K562 (cell line): Measurements from ENCODE around the gene MED16. TPM values are rescaled to one million over a fixed set of nuclear protein-coding genes. Genes with fewer than 3 reads are reported as not detected.

Experiments
- CTBP1 ChIP-seq: fragments of 450-650 bp; IDR thresholded peaks from 2 replicates; pipeline ENCODE4 v1.6.1; 2016; ENCODE audit warnings: borderline replicate concordance
- EGR1 ChIP-seq: fragments of 450-650 bp; conservative IDR thresholded peaks from 2 replicates; pipeline ENCODE4 v1.6.1; 2017; ENCODE audit warnings: mild to moderate bottlenecking
- EP300 ChIP-seq: IDR thresholded peaks from 2 replicates; pipeline ENCODE4 v1.6.1; 2012; ENCODE audit warnings: low read length, improper control_type of control experiment
- HIVEP1 ChIP-seq: fragments of 250-450 bp; sonication (Bioruptor Pico); IDR thresholded peaks from 2 replicates; pipeline ENCODE4 v1.4.0; 2020; ENCODE audit warnings: mild to moderate bottlenecking
- HNRNPK ChIP-seq: fragments of 200-400 bp; formaldehyde crosslinking; IDR thresholded peaks from one replicate; pipeline ENCODE4 v1.6.1; 2018; ENCODE audit warnings: mild to moderate bottlenecking, low read depth, low read length; ENCODE audit not compliant: poor library complexity, severe bottlenecking
- MAZ ChIP-seq, 2 experiments: fragments of 450-650 bp in 1 of 2; sonication (generic) in 1 of 2; formaldehyde crosslinking; IDR thresholded peaks in 1 of 2; conservative IDR thresholded peaks in 1 of 2; 2 replicates each; pipeline versions ENCODE4 v1.4.0 to v1.5.0; 2020; ENCODE audit warnings: mild to moderate bottlenecking in 1 of 2, missing genetic modification reagents in 1 of 2
- PCBP1 ChIP-seq: fragments of 200-400 bp; formaldehyde crosslinking; IDR thresholded peaks from 2 replicates; pipeline ENCODE4 v1.6.1; 2018; ENCODE audit warnings: mild to moderate bottlenecking, low read depth, low read length; ENCODE audit not compliant: poor library complexity, severe bottlenecking
- PHB2 ChIP-seq: fragments of 450-650 bp; IDR thresholded peaks from 2 replicates; pipeline ENCODE4 v1.6.1; 2017; ENCODE audit warnings: low read depth
- POLR3A ChIP-seq: IDR thresholded peaks from 2 replicates; pipeline ENCODE4 v1.6.1; 2011; ENCODE audit warnings: borderline replicate concordance, mild to moderate bottlenecking, moderate library complexity; ENCODE audit not compliant: insufficient read length, insufficient read depth; ENCODE audit errors: extremely low read depth
- SP1 ChIP-seq: sonication (generic); formaldehyde crosslinking; IDR thresholded peaks from 2 replicates; pipeline ENCODE4 v1.8.1; 2022; ENCODE audit warnings: mild to moderate bottlenecking, missing genetic modification reagents
- TBP ChIP-seq: optimal IDR thresholded peaks from 2 replicates; pipeline ENCODE3; 2011; ENCODE audit warnings: low read depth, low read length, improper control_type of control experiment
- TCF3 ChIP-seq: sonication (generic); formaldehyde crosslinking; IDR thresholded peaks from 2 replicates; pipeline ENCODE4 v1.4.0; 2020; ENCODE audit warnings: mild to moderate bottlenecking, missing genetic modification reagents
- TRIM28 ChIP-seq: fragments of 450-650 bp; IDR thresholded peaks from 2 replicates; pipeline ENCODE4 v1.6.1; 2017
- XRCC4 ChIP-seq: IDR thresholded peaks from one replicate; pipeline ENCODE4 v1.6.1; 2011; ENCODE audit not compliant: insufficient read depth, insufficient read length; ENCODE audit errors: extremely low read depth
- ZNF696 ChIP-seq: fragments of 250-450 bp; sonication (Bioruptor Pico); conservative IDR thresholded peaks from 2 replicates; pipeline ENCODE4 v1.4.0; 2020; ENCODE audit warnings: mild to moderate bottlenecking, moderate library complexity
- ZNF699 ChIP-seq: fragments of 250-450 bp; sonication (Bioruptor Pico); IDR thresholded peaks from 2 replicates; pipeline ENCODE4 v1.8.0; 2021; ENCODE audit warnings: mild to moderate bottlenecking, moderate library complexity; ENCODE audit not compliant: insufficient replicate concordance
- polyA plus RNA-seq, 8 experiments: library from polyadenylated mRNA; depleted of rRNA in 4 of 8; stranded (reverse) in 5 of 8; unstranded in 3 of 8; fragments of >200 nt; fragmentation: Nextera tagmentation in 2 of 8; fragmentation: Illumina TruSeq in 1 of 8; extraction: Ambion mirVana in 2 of 8; extraction: Trizol in 1 of 8; gene quantifications; 2 replicates each; pipeline versions ENCODE4 v1.2.1 to v1.2.3, GENCODE V29; 2011 to 2014; ENCODE audit warnings: inconsistent platforms in 1 of 8, missing spikeins in 1 of 8
- total RNA-seq, 7 experiments: library from RNA; depleted of rRNA in 6 of 7; stranded (reverse); fragments of >200 nt in 6 of 7; fragmentation: Illumina TruSeq in 2 of 7; extraction: Trizol in 2 of 7; gene quantifications; 2 replicates each; pipeline versions ENCODE4 v1.2.1 to v1.2.3, GENCODE V29; 2011 to 2021; ENCODE audit warnings: low replicate concordance in 1 of 7
- TF ChIP-seq, protein P1 (sequence below): fragments of 450-650 bp; IDR thresholded peaks from one replicate; pipeline ENCODE4 v1.6.1; 2018; ENCODE audit warnings: mild to moderate bottlenecking, moderate library complexity; ENCODE audit not compliant: partially characterized antibody
- TF ChIP-seq, protein P2 (sequence below): IDR thresholded peaks from 3 replicates; pipeline ENCODE4 v1.6.1; 2011; ENCODE audit warnings: borderline replicate concordance, mild to moderate bottlenecking, moderate library complexity; ENCODE audit not compliant: insufficient read length; ENCODE audit errors: extremely low read depth
- TF ChIP-seq, protein P3 (sequence below): fragments of 250-450 bp; sonication (Bioruptor Pico); IDR thresholded peaks from 2 replicates; pipeline ENCODE4 v1.8.0; 2022; ENCODE audit warnings: moderate library complexity, mild to moderate bottlenecking, inconsistent platforms
- TF ChIP-seq, protein P4 (sequence below), 2 experiments: fragments of 450-650 bp; conservative IDR thresholded peaks; 2 replicates each; pipeline ENCODE4 v1.6.1; 2017; ENCODE audit warnings: mild to moderate bottlenecking in 2 of 2, moderate library complexity in 2 of 2

Gene MED16
- total and polyA plus RNA-seq, 9 of the 15 experiments (the other 6 are each of a cell fraction or from before 2014, with no cell fraction given), result 0.89 to 59.9 (median 8.6) TPM

DNA sequence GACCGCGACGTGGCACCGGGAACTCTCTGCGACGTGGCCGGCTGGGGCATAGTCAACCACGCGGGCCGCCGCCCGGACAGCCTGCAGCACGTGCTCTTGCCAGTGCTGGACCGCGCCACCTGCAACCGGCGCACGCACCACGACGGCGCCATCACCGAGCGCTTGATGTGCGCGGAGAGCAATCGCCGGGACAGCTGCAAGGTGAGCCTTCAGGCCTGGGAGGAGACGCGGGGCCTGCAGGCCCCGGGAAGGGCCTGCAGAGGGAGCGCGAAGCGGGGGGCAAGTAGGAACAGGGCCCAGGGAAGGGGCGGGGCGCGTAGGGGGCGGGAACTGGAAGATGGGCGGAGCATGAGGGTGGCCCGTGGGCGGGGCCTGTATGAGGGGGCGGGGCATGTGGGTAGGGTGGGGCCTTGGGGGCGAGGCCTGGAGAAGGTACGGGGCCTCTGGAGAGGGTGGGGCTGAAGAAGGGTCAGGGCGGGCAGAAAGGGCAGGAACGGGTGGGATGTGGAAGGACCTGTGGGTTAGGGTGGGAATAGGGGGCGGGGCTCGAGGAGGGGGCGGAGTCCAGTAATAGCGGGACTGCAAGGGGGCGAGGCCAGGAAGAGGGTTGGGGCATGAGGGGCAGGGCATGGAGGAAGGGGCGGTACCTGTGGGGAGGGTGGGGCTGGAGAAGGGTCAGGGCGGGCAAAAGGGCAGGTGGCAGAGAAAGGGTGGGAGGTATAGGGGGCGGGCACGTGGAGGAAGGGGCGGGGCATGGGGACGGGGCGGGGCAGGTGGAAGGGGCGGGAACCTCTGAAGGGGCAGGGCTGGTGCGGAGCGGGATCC lies 31.0 kb downstream of the MED16 start (continued):
- TF ChIP-seq, protein P1, sequence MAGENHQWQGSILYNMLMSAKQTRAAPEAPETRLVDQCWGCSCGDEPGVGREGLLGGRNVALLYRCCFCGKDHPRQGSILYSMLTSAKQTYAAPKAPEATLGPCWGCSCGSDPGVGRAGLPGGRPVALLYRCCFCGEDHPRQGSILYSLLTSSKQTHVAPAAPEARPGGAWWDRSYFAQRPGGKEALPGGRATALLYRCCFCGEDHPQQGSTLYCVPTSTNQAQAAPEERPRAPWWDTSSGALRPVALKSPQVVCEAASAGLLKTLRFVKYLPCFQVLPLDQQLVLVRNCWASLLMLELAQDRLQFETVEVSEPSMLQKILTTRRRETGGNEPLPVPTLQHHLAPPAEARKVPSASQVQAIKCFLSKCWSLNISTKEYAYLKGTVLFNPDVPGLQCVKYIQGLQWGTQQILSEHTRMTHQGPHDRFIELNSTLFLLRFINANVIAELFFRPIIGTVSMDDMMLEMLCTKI, result no peak
- peak; percentile 27; the same call in 1 of the 2 replicates for TF ChIP-seq TRIM28
- TF ChIP-seq, protein P2, sequence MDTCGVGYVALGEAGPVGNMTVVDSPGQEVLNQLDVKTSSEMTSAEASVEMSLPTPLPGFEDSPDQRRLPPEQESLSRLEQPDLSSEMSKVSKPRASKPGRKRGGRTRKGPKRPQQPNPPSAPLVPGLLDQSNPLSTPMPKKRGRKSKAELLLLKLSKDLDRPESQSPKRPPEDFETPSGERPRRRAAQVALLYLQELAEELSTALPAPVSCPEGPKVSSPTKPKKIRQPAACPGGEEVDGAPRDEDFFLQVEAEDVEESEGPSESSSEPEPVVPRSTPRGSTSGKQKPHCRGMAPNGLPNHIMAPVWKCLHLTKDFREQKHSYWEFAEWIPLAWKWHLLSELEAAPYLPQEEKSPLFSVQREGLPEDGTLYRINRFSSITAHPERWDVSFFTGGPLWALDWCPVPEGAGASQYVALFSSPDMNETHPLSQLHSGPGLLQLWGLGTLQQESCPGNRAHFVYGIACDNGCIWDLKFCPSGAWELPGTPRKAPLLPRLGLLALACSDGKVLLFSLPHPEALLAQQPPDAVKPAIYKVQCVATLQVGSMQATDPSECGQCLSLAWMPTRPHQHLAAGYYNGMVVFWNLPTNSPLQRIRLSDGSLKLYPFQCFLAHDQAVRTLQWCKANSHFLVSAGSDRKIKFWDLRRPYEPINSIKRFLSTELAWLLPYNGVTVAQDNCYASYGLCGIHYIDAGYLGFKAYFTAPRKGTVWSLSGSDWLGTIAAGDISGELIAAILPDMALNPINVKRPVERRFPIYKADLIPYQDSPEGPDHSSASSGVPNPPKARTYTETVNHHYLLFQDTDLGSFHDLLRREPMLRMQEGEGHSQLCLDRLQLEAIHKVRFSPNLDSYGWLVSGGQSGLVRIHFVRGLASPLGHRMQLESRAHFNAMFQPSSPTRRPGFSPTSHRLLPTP, result no peak
- no peak for TF ChIP-seq EP300
- TF ChIP-seq MAZ (CRISPR knock-in tag; conservative IDR thresholded peaks at IDR 0.05 in 1 of 2, IDR thresholded peaks at IDR 0.05 in 1 of 2), result peak; percentile 62 to 68
- TF ChIP-seq SP1 (CRISPR knock-in tag), result no peak
- no peak for TF ChIP-seq HIVEP1
- TF ChIP-seq, protein P3, sequence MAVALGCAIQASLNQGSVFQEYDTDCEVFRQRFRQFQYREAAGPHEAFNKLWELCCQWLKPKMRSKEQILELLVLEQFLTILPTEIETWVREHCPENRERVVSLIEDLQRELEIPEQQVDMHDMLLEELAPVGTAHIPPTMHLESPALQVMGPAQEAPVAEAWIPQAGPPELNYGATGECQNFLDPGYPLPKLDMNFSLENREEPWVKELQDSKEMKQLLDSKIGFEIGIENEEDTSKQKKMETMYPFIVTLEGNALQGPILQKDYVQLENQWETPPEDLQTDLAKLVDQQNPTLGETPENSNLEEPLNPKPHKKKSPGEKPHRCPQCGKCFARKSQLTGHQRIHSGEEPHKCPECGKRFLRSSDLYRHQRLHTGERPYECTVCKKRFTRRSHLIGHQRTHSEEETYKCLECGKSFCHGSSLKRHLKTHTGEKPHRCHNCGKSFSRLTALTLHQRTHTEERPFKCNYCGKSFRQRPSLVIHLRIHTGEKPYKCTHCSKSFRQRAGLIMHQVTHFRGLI (CRISPR knock-in tag), result no peak
- TF ChIP-seq ZNF699 (CRISPR knock-in tag), result no peak
- TF ChIP-seq PCBP1, result peak; percentile 66
- TF ChIP-seq TCF3 (CRISPR knock-in tag), result 0 out of 2 replicates have a peak, but pooled peaks have one; percentile 20
- peak; percentile 38 for TF ChIP-seq HNRNPK
- TF ChIP-seq XRCC4, result no peak
- TF ChIP-seq POLR3A, result no peak
- peak; percentile 95 for TF ChIP-seq CTBP1
- TF ChIP-seq ZNF696, result no peak
- TF ChIP-seq PHB2, result no peak
- TF ChIP-seq TBP, result peak; percentile 64
- TF ChIP-seq, protein P4, sequence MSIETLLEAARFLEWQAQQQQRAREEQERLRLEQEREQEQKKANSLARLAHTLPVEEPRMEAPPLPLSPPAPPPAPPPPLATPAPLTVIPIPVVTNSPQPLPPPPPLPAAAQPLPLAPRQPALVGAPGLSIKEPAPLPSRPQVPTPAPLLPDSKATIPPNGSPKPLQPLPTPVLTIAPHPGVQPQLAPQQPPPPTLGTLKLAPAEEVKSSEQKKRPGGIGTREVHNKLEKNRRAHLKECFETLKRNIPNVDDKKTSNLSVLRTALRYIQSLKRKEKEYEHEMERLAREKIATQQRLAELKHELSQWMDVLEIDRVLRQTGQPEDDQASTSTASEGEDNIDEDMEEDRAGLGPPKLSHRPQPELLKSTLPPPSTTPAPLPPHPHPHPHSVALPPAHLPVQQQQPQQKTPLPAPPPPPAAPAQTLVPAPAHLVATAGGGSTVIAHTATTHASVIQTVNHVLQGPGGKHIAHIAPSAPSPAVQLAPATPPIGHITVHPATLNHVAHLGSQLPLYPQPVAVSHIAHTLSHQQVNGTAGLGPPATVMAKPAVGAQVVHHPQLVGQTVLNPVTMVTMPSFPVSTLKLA (conservative IDR thresholded peaks at IDR 0.05), result peak; percentile 86 to 94
- TF ChIP-seq EGR1, result no peak
